Testis (tissue), 2 donors: Measurements from ENCODE around the gene RGSL1.

Source experiments
- POLR2A ChIP-seq: fragments of 450-650 bp; IDR thresholded peaks from one replicate; pipeline ENCODE4 v1.6.1; 2017; ENCODE audit warnings: antibody characterized with exemption, mild to moderate bottlenecking, moderate library complexity
- TF ChIP-seq, protein P1 (sequence below), 3 experiments: fragments of 450-650 bp in 2 of 3; fragments of 200-600 bp in 1 of 3; sonication (generic) in 1 of 3; IDR thresholded peaks; one replicate each; pipeline ENCODE4 v1.5.1; 2016 to 2019; ENCODE audit warnings: antibody characterized with exemption in 3 of 3, mild to moderate bottlenecking in 2 of 3, moderate library complexity in 1 of 3

DNA sequence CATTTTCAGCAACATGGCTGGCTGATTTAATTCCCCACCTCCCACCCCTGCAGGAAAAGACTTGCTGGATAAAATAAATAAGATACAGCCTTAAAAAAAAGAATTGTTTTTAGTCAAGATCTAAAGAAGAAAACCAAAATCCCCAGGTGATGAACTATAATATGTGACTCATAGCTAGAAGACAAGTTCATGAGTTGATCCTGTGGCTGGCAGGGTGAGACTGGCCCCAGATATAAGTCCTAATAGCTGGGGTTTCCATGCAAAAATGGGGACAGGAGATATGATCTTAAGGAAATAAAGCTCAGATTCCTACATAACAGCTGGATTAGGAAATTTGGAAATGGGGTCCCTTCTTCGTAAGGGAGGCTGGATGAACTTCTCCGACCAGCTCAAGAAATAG, 21.9 kb upstream of the RGSL1 start:
- TF ChIP-seq POLR2A: no peak
- TF ChIP-seq, protein P1, sequence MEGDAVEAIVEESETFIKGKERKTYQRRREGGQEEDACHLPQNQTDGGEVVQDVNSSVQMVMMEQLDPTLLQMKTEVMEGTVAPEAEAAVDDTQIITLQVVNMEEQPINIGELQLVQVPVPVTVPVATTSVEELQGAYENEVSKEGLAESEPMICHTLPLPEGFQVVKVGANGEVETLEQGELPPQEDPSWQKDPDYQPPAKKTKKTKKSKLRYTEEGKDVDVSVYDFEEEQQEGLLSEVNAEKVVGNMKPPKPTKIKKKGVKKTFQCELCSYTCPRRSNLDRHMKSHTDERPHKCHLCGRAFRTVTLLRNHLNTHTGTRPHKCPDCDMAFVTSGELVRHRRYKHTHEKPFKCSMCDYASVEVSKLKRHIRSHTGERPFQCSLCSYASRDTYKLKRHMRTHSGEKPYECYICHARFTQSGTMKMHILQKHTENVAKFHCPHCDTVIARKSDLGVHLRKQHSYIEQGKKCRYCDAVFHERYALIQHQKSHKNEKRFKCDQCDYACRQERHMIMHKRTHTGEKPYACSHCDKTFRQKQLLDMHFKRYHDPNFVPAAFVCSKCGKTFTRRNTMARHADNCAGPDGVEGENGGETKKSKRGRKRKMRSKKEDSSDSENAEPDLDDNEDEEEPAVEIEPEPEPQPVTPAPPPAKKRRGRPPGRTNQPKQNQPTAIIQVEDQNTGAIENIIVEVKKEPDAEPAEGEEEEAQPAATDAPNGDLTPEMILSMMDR (IDR thresholded peaks at IDR 0.05): no peak
